Endothelial cell of umbilical vein (primary cell): ENCODE data around the gene PPHLN1. TPM values are rescaled to one million over a fixed set of nuclear protein-coding genes. Genes with fewer than 3 reads are reported as not detected.

ENCODE experiments used
- BruUV-seq: library from RNA; stranded (reverse); fragments of 400-500 nt; replicated peaks from 2 replicates; lab custom pipeline; 2021; lab: Mats Ljungman, UMichigan
- CTCF ChIA-PET: fragments of 300-600, 350-600 bp; sonication (Branson Sonifier 250); formaldehyde crosslinking; loops from one replicate; lab custom pipeline; 2021; ENCODE audit warnings: antibody characterized with exemption, inconsistent platforms; lab: Charles Lee
- POLR2A ChIA-PET: fragments of 300-600, 350-600 bp; sonication (Branson Sonifier 250); formaldehyde crosslinking; loops from one replicate; lab custom pipeline; 2021; ENCODE audit warnings: antibody characterized with exemption, inconsistent platforms; lab: Charles Lee
- DNase-seq: peaks from one replicate; pipeline ENCODE4 v3.0.0-alpha.2; 2011; ENCODE audit warnings: low read depth, low spot score
- FAIRE-seq: peaks from 2 replicates; lab custom pipeline; 2011; peaks lifted over from hg19 to GRCh38; lab: Jason Lieb, UNC
- H2AFZ ChIP-seq: 2 replicates; pipeline ENCODE4 v1.6.0; 2012; ENCODE audit warnings: low read depth, low read length, control low read depth, inconsistent platforms
- H3K27ac ChIP-seq: 2 replicates; pipeline ENCODE4 v1.5.1; 2011; ENCODE audit warnings: low read depth, mild to moderate bottlenecking, control low read depth, low read length, moderate library complexity; ENCODE audit not compliant: insufficient read depth
- H3K27me3 ChIP-seq, 2 experiments: 2 replicates each; pipeline versions ENCODE4 v1.6.0 to v1.6.1; 2011; ENCODE audit warnings: low read length in 2 of 2, mixed read lengths in 1 of 2; ENCODE audit not compliant: control insufficient read depth in 2 of 2, insufficient read depth in 2 of 2
- H3K36me3 ChIP-seq, 2 experiments: 2 replicates in 1 of 2; 3 replicates in 1 of 2; pipeline ENCODE4 v1.5.1; 2011; ENCODE audit warnings: low read length in 2 of 2, mild to moderate bottlenecking in 1 of 2, moderate library complexity in 1 of 2; ENCODE audit not compliant: control insufficient read depth in 2 of 2, insufficient read depth in 2 of 2; ENCODE audit errors: extremely low read depth in 1 of 2
- H3K4me1 ChIP-seq: 3 replicates; pipeline ENCODE4 v1.5.1; 2011; ENCODE audit warnings: mild to moderate bottlenecking, low read length; ENCODE audit not compliant: control insufficient read depth, insufficient read depth; ENCODE audit errors: extremely low read depth
- H3K4me2 ChIP-seq: 2 replicates; pipeline ENCODE4 v1.6.1; 2011; ENCODE audit warnings: low read length, control low read depth, mixed read lengths; ENCODE audit not compliant: insufficient read depth
- H3K4me3 ChIP-seq, 3 experiments: fragments of 200-600 bp in 1 of 3; sonication (generic), shearing (Covaris generic) in 1 of 3; replicated peaks in 1 of 3; 2 replicates each; pipeline ENCODE4 v1.5.1; 2011 to 2016; ENCODE audit warnings: control low read depth in 3 of 3, low read length in 3 of 3, mild to moderate bottlenecking in 2 of 3, inconsistent platforms in 1 of 3, low read depth in 1 of 3, moderate library complexity in 1 of 3; ENCODE audit not compliant: insufficient read depth in 1 of 3
- H3K79me2 ChIP-seq: 2 replicates; pipeline ENCODE4 v1.6.0; 2012; ENCODE audit warnings: low read length, inconsistent platforms; ENCODE audit not compliant: control insufficient read depth, insufficient read depth
- H3K9ac ChIP-seq: replicated peaks from 2 replicates; pipeline ENCODE3; 2011; ENCODE audit warnings: low read length, control low read depth; ENCODE audit not compliant: insufficient read depth; ENCODE audit errors: extremely low read depth
- H3K9me1 ChIP-seq: replicated peaks from 3 replicates; pipeline ENCODE4 v1.6.0; 2011; ENCODE audit warnings: mild to moderate bottlenecking, low read length; ENCODE audit not compliant: control insufficient read depth, insufficient read depth; ENCODE audit errors: extremely low read depth
- H3K9me3 ChIP-seq: replicated peaks from 2 replicates; pipeline ENCODE4 v1.5.1; 2012; ENCODE audit warnings: low read length, inconsistent platforms; ENCODE audit not compliant: control insufficient read depth, insufficient read depth
- H4K20me1 ChIP-seq: replicated peaks from 2 replicates; pipeline ENCODE3; 2011; ENCODE audit warnings: mild to moderate bottlenecking, low read length; ENCODE audit not compliant: control insufficient read depth, insufficient read depth; ENCODE audit errors: extremely low read depth
- CTCF ChIP-seq, 2 donors: IDR thresholded peaks; 1 replicate in 1 of 2; 2 replicates in 1 of 2; pipeline ENCODE4 v1.5.1; 2011; ENCODE audit warnings: low read length in 2 of 2, mild to moderate bottlenecking in 2 of 2, moderate library complexity in 2 of 2, control low read depth in 1 of 2, inconsistent platforms in 1 of 2, low read depth in 1 of 2; ENCODE audit not compliant: insufficient read depth in 1 of 2; ENCODE audit errors: extremely low read depth in 1 of 2
- EZH2 ChIP-seq: IDR thresholded peaks from 2 replicates; pipeline ENCODE4 v1.6.1; 2012; ENCODE audit warnings: borderline replicate concordance, low read depth, mild to moderate bottlenecking, moderate library complexity, low read length, inconsistent platforms; ENCODE audit not compliant: severe bottlenecking
- FOS ChIP-seq: IDR thresholded peaks from 2 replicates; pipeline ENCODE4 v1.6.1; 2011; ENCODE audit warnings: mild to moderate bottlenecking, low read length, moderate library complexity, borderline replicate concordance; ENCODE audit not compliant: insufficient read depth
- GATA2 ChIP-seq: IDR thresholded peaks from 2 replicates; pipeline ENCODE4 v1.7.0; 2011; ENCODE audit warnings: low read depth, mild to moderate bottlenecking, moderate library complexity, mixed read lengths, low read length; ENCODE audit not compliant: insufficient read length, insufficient read depth
- JUN ChIP-seq: IDR thresholded peaks from 2 replicates; pipeline ENCODE4 v1.6.1; 2011; ENCODE audit warnings: borderline replicate concordance, low read depth; ENCODE audit not compliant: insufficient read length, insufficient read depth
- MAX ChIP-seq: IDR thresholded peaks from 2 replicates; pipeline ENCODE4 v1.6.1; 2011; ENCODE audit not compliant: insufficient read depth, insufficient read length
- MYC ChIP-seq: IDR thresholded peaks from one replicate; pipeline ENCODE4 v1.6.1; 2011; ENCODE audit warnings: mild to moderate bottlenecking, low read depth, low read length
- POLR2AphosphoS5 ChIP-seq: IDR thresholded peaks from 2 replicates; pipeline ENCODE4 v1.6.1; 2012; ENCODE audit warnings: low read depth, mild to moderate bottlenecking, control low read depth, low read length, moderate library complexity; ENCODE audit not compliant: insufficient read depth
- dilution Hi-C: fragments of 300-500 bp; cut with MboI; formaldehyde crosslinking; loops from one replicate; pipeline ENCODE4 v1.15.0; 2019; ENCODE audit warnings: low sequenced_read_pairs; ENCODE audit not compliant: extremely low pct_ligation_motif_present
- intact Hi-C: fragments of 100-400 bp; cut with micrococcal nuclease; formaldehyde crosslinking; loops from one replicate; pipeline ENCODE4 v1.10.0; 2022
- polyA plus RNA-seq, 4 experiments: library from polyadenylated mRNA; depleted of rRNA in 3 of 4; stranded (reverse) in 3 of 4; unstranded in 1 of 4; fragments of >200 nt; gene quantifications; 2 replicates each; pipeline versions ENCODE4 v1.2.1 to v1.2.3, GENCODE V29; 2011 to 2012; ENCODE audit warnings: missing spikeins in 1 of 4
- total RNA-seq: library from RNA; stranded (reverse); gene quantifications from 2 replicates; pipeline ENCODE4 v1.2.3, GENCODE V29; 2021

The PPHLN1 gene
- total and polyA plus RNA-seq, 2 donors (not counting 3 experiments of a cell fraction or from before 2014, with no cell fraction given): 23.4 to 62.2 TPM

GRCh38 chr12:42320796-42321195, 5.2 kb upstream of the PPHLN1 start:
- no peak overlapping the region for H3K4me2 ChIP-seq
- POLR2A ChIA-PET: no interaction called here
- intact Hi-C loops: loop anchor here (10.0 kb wide), 1 partner anchor 296 kb away; no protein-coding TSS in a partner anchor
- DNase-seq (no peak), FAIRE-seq (no peak)
- no peaks in the 10 kb centered on the region for H4K20me1 ChIP-seq
- no peak overlapping the region for H3K9ac ChIP-seq
- no peak overlapping the region for H3K27ac ChIP-seq
- H3K36me3 ChIP-seq: no peaks in the 10 kb centered on the region
- H3K9me1 ChIP-seq: no peaks in the 10 kb centered on the region
- peaks cover 6% of the 10 kb centered on the region for H3K4me1 ChIP-seq
- H3K9me3 ChIP-seq: no peaks in the 10 kb centered on the region
- H2AFZ ChIP-seq: no peak overlapping the region
- CTCF ChIA-PET: interaction anchor here (1.2 kb wide), 1 partner anchor 11 kb away, joined by 5 read pairs; no protein-coding TSS in a partner anchor
- TF ChIP-seq CTCF (IDR thresholded peaks at IDR 0.05; ENCODE audit: extremely low read depth in 1 of 2, insufficient read depth in 1 of 2, low read depth in 1 of 2, low read length in 2 of 2) (no peak), MYC (no peak), FOS (no peak), GATA2 (no peak), EZH2 (no peak), POLR2AphosphoS5 (no peak), MAX (no peak), JUN (no peak)
- H3K4me3 ChIP-seq: no peak overlapping the region
- H3K79me2 ChIP-seq: peaks cover 5% of the 10 kb centered on the region
- no TSS peak for BruUV-seq
- dilution Hi-C loops: no loop called here
- H3K27me3 ChIP-seq: no peaks in the 10 kb centered on the region
